ENCODE measurements around the gene ZNF592.

Gene ZNF592

GRCh38 chr15:84781495-84781894 lies 33.1 kb downstream of the ZNF592 start:
- DNase-seq (ENCODE audit: low spot score) = no peak

DNA sequence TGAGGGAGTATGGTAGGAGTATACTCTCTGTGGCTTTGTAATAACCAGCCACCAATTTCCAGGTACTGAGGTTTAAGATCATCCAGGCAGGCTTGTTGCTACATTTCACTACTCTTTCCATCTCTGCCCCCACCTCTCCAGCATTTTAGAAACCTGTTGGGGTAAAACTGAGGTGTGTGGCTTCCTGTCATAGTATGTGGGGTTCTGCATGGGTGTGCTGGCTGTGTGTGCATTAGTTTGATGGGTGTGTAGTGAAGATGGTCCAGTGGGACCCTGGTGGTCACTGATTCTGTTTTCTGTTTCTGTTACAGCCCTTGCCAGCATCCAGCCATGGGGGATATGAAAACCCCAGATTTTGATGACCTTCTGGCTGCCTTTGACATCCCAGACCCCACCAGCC lies 34.0 kb downstream of the ZNF592 start:
- no peak for DNase-seq (ENCODE audit: low spot score)

DNA sequence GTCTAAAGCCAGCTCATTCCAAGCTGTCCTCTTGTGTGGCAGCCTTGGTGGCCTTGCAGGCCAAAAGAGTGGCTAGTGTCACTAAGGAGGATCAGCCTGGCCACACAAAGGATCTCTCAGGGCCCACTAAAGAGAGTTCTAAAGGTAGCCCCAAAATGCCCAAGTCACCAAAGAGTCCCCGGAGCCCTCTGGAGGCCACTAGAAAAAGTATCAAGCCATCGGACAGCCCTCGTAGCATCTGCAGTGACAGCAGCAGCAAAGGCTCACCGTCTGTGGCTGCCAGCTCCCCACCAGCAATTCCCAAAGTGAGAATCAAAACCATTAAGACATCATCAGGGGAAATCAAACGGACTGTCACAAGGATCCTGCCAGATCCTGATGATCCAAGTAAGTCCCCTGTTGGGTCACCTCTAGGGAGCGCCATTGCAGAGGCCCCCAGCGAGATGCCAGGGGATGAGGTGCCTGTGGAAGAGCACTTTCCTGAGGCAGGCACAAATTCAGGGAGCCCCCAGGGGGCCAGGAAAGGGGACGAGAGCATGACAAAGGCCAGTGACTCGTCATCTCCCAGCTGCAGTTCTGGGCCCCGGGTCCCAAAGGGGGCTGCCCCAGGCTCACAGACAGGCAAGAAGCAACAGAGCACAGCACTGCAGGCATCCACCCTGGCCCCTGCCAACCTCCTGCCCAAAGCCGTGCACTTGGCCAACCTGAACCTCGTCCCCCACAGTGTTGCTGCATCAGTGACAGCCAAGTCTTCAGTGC lies 35.3 kb downstream of the ZNF592 start:
- DNase-seq (ENCODE audit: low spot score) = no peak

GRCh38 chr15:84784262-84784661 lies 35.9 kb downstream of the ZNF592 start:
- DNase-seq (ENCODE audit: low spot score) = no peak

DNA sequence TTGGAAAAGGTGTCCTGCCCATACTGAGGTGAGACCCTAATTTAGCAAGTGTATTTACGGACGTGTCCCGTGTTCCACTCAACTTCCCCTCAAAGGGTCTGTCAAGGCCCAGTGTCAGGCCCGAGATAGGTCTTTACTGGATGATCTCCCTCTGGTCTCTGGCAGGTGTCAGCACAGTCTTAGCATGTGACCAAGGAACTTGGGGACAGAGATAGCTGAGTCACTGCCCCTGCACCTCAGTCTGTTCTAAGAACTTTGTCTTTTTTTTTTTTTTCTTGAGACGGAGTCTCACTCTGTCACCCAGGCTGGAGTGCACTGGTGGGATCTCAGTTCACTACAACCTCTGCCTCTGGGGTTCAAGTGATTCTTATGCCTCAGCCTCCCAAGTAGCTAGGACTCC lies 36.7 kb downstream of the ZNF592 start:
- no peak for DNase-seq (ENCODE audit: low spot score)

- DNase-seq (ENCODE audit: low spot score) = no peak
Measured at GRCh38 chr15:84788500-84788899, 40.1 kb downstream of the ZNF592 start.

- no peak for DNase-seq (ENCODE audit: low spot score)
Measured at GRCh38 chr15:84789762-84790161, 41.4 kb downstream of the ZNF592 start.

- no peak for DNase-seq (ENCODE audit: low spot score)
Measured at GRCh38 chr15:84790676-84791075, 42.3 kb downstream of the ZNF592 start.

DNA sequence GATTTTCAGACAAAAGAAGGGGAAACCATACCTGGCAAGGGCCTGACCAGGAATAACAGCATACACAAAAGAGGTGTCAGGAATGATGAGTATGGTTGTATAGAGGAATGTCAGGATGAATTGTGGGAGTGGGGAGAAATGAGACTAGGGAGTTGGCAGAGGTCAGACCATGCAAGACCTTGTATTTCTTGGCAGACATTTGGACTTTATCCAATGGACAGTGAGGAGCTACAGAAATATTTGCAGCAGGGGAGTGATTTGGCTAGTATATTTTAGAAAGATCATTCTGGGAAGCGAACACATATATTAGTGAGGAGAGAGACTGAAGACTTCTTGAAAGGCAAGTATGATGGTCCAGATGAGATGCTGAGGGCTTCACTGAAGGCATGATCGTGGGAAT lies 43.4 kb downstream of the ZNF592 start:
- DNase-seq (ENCODE audit: low spot score) = no peak

DNA sequence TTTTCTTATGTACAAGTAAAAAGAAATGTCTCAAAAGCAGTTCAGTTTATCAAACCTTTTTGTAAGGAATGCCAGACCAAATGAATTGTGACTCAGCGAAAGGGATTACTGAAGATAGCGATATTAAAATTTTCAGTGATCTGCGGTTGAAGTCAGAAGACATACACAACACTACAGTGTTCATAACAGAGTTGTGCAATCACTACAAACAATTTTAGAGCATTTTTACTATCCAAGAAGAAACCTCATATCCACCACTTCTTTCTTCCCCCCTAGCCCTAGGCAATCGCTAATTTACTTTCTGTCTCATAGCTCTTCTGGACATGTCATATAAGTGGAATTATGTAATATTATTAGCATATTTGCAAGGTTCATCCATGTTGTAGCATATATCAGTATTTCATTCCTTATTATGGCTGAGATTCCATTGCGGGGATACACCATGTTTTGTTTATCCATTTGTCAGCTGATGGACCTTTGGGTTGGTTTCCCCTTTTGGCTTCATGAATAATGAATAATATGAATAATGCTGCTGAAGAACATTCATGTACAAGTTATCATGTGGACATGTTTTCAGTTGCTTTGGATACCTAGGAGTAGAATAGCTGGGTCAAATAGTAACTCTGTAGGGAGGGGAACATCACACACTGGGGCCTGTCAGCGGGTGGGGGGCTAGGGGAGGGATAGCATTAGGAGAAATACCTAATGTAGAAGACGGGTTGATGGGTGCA lies 45.2 kb downstream of the ZNF592 start:
- DNase-seq (ENCODE audit: low spot score) = no peak

- no peak for DNase-seq (ENCODE audit: low spot score)
Measured at GRCh38 chr15:84794162-84794547, 45.8 kb downstream of the ZNF592 start.

DNA sequence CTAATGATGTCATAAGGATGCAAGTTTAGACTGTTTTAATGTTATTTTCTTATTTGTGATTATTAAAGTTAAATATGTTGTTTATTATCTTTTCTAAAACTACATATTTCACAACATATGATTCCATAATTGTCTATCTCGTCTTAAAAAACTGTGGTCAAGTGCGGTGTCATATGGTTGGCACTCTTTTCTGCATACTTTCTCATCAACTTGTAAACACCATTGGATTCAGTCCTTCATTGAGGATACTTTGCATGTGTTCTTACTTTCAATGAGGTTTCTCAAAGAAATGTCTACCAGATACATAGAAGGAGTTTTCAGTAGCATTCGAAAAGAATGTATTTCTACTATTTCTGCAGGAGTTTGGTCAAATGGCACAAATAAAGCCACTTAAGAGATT lies 46.8 kb downstream of the ZNF592 start:
- no peak for DNase-seq (ENCODE audit: low spot score)

DNA sequence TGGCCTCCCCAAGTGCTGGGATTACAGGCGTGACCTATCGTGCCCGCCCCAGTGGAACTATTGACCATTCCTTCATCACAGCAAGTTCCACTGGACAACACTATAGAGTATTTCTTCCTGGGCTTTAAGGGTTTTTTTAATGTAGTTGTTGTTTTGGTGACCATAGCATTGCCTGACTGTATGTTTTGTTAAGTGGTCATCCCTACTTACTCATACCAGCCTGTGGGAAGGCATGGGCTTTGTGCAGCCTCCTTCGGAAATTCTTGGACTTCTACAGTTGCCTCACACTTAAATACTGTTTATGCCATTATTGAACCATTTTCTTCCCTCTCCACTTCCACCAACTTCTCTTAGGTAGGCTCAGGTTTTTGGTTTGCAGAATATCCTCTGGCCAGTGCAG lies 48.8 kb downstream of the ZNF592 start:
- DNase-seq (ENCODE audit: low spot score) = peak; percentile 89

GRCh38 chr15:84797801-84798200 lies 49.4 kb downstream of the ZNF592 start:
- no peak for DNase-seq (ENCODE audit: low spot score)

DNA sequence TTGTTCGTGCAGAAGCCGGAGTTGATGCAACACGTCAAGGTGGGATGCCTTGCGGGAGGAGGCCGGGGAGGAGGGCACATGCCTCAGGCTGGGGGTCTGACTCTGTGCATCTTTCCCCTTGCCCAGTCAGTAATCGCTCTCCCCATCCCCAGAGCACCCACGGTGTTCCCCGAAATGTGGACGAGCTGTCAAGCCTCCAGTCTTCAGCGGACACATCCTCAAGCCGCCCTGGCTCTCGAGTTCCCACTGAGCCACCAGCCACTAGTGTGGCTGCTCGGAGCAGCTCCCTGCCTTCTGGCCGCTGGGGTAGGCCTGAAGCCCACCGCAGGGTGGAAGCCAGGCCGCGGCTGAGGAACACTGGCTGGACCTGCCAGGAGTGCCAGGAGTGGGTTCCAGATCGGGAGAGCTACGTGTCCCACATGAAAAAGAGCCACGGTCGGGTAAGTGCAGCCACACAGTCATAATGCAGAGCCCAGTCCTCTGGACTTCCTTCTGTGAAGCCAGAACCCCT lies 50.1 kb downstream of the ZNF592 start:
- no peak for DNase-seq (ENCODE audit: low spot score)

- DNase-seq (ENCODE audit: low spot score) = no peak
Measured at GRCh38 chr15:84799511-84800187, 51.3 kb downstream of the ZNF592 start.

DNA sequence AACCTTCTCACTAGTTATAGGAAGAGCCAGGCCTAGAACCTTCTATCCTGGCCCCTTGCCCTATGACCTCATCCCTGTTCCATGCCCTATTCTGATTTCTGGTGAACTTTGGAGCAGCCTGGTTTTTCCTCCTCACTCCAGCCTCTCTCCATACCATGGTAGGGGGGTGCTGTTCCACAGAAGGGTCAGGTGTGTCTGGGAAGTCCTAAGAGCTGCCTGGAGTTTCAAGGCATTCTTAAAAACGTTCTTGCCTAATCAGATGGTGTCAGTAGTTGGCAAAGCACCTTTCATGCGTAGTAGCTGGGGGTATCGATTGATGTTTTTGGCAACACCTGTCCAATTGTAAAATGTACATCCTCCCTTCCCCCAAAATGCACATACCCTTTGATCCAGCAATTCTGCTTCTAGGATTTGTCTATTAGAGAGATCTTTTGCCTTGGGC lies 52.0 kb downstream of the ZNF592 start:
- no peak for DNase-seq (ENCODE audit: low spot score)

- DNase-seq (ENCODE audit: low spot score) = no peak
Measured at GRCh38 chr15:84804005-84804900, 55.9 kb downstream of the ZNF592 start.

DNA sequence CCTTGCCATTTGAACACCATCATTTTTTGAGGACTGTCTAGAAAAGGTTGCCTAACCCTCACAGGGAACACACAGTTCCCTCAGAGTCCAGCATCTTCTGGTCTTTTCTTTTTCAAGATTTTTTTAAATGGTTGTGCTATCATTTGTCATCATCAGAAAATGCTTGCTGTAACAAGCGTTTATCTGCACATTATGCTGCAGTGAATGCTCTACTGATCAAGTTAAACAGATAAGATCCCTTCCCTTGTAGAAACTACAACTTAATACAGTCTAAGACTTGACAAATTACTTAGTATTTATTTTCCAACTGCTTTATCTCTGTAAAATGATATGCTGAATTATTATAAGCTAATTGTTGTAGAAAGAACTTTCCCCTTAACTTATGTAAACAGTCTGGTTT lies 56.8 kb downstream of the ZNF592 start:
- DNase-seq (ENCODE audit: low spot score) = no peak

DNA sequence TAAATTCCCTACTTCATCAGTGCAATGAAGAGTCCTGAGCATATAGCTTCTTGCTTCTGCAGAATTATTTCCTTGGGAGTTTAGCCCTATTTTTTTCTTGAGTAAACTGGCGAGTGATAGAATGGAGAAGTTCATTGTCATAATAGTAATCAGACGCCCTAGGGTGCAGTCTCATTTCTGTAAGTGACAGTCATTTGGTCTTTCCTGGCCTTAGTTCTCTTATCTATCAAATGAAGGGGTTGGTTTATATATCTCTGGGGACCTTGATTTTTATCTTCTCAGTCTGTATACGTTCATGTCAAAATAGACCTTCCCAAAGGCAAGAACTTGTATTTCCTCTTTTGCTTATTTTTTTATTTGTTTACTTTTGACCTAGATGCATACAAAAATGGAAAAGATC lies 58.8 kb downstream of the ZNF592 start:
- no peak for DNase-seq (ENCODE audit: low spot score)

GRCh38 chr15:84810073-84810840 lies 61.9 kb downstream of the ZNF592 start:
- DNase-seq (ENCODE audit: low spot score) = peak; percentile 46

Data from hepatic stellate cell (primary cell).